GM23338 (cell line): ENCODE data around the gene HTATSF1. TPM values are rescaled to one million over a fixed set of nuclear protein-coding genes. Genes with fewer than 3 reads are reported as not detected.

Experiments
- ATAC-seq: fragments of 200-7000 bp; cut with Tn5 transposase; 3 replicates; pipeline ENCODE4 v1.9.1; 2020
- DNase-seq: peaks from one replicate; pipeline ENCODE4 v3.0.0-alpha.2; 2015; ENCODE audit warnings: low spot score
- H2AFZ ChIP-seq: fragments of 200-600 bp; sonication (generic); 2 replicates; pipeline ENCODE4 v1.8.0; 2016; ENCODE audit warnings: antibody characterized with exemption, mild to moderate bottlenecking, moderate library complexity
- H3F3A ChIP-seq: fragments of 200-600 bp; sonication (generic); replicated peaks from 2 replicates; pipeline ENCODE4 v1.8.0; 2017; ENCODE audit warnings: antibody characterized with exemption, mixed run types, low read depth
- H3K27ac ChIP-seq: fragments of 200-600 bp; sonication (generic); 2 replicates; pipeline ENCODE4 v1.6.1; 2016; ENCODE audit warnings: low read depth
- H3K27me3 ChIP-seq: fragments of 200-600 bp; sonication (generic); 2 replicates; pipeline ENCODE4 v1.8.0; 2016; ENCODE audit warnings: mild to moderate bottlenecking, mixed run types, moderate library complexity; ENCODE audit not compliant: insufficient read depth
- H3K36me3 ChIP-seq: fragments of 200-600 bp; sonication (generic); 2 replicates; pipeline ENCODE4 v1.8.0; 2016; ENCODE audit warnings: mild to moderate bottlenecking; ENCODE audit not compliant: insufficient read depth
- H3K4me1 ChIP-seq: fragments of 200-600 bp; sonication (generic); 2 replicates; pipeline ENCODE4 v1.8.0; 2016; ENCODE audit warnings: mild to moderate bottlenecking, moderate library complexity; ENCODE audit not compliant: insufficient read depth
- H3K4me2 ChIP-seq: fragments of 200-600 bp; sonication (generic); 2 replicates; pipeline ENCODE4 v1.7.1; 2017; ENCODE audit warnings: mixed run types
- H3K4me3 ChIP-seq: fragments of 200-600 bp; sonication (generic); 2 replicates; pipeline ENCODE4 v1.6.1; 2016; ENCODE audit warnings: mixed run types
- H3K79me2 ChIP-seq: fragments of 200-600 bp; sonication (generic); replicated peaks from 2 replicates; pipeline ENCODE4 v1.8.0; 2017; ENCODE audit warnings: mild to moderate bottlenecking; ENCODE audit not compliant: insufficient read depth
- H3K9me2 ChIP-seq: fragments of 200-600 bp; sonication (generic); 2 replicates; pipeline ENCODE4 v1.8.0; 2017; ENCODE audit not compliant: insufficient read depth
- H4K20me1 ChIP-seq: fragments of 200-600 bp; sonication (generic); replicated peaks from 2 replicates; pipeline ENCODE4 v1.8.0; 2017; ENCODE audit warnings: mild to moderate bottlenecking; ENCODE audit not compliant: insufficient read depth
- H3K27ac Mint-ChIP-seq: 2 replicates; pipeline ENCODE4 v1.8.0; 2020; ENCODE audit warnings: inconsistent platforms, mild to moderate bottlenecking, moderate library complexity, mixed read lengths
- H3K27me3 Mint-ChIP-seq: 3 replicates; pipeline ENCODE4 v1.8.0; 2022; ENCODE audit warnings: low read depth, mild to moderate bottlenecking, moderate library complexity, mixed read lengths, inconsistent platforms; ENCODE audit not compliant: insufficient read depth, poor library complexity
- H3K36me3 Mint-ChIP-seq: 3 replicates; pipeline ENCODE4 v1.8.0; 2021; ENCODE audit warnings: low read depth, mild to moderate bottlenecking, inconsistent platforms, moderate library complexity, mixed read lengths
- H3K4me1 Mint-ChIP-seq: 3 replicates; pipeline ENCODE4 v1.8.0; 2020; ENCODE audit warnings: mild to moderate bottlenecking, inconsistent platforms, mixed read lengths
- H3K4me3 Mint-ChIP-seq: 3 replicates; pipeline ENCODE4 v1.8.0; 2021; ENCODE audit warnings: moderate library complexity, mild to moderate bottlenecking, inconsistent platforms, mixed read lengths
- H3K9me3 Mint-ChIP-seq: 3 replicates; pipeline ENCODE4 v1.8.0; 2020; ENCODE audit warnings: moderate library complexity, mild to moderate bottlenecking, inconsistent platforms, mixed read lengths
- CTCF ChIP-seq, 2 experiments: fragments of 200-600 bp in 1 of 2; sonication (generic) in 1 of 2; conservative IDR thresholded peaks; 2 replicates each; pipeline versions ENCODE4 v1.5.1 to v1.6.1; 2016 to 2017; ENCODE audit warnings: antibody characterized with exemption in 2 of 2, low read depth in 2 of 2, mild to moderate bottlenecking in 2 of 2, moderate library complexity in 1 of 2
- EZH2 ChIP-seq: fragments of 200-600 bp; sonication (generic); IDR thresholded peaks from one replicate; pipeline ENCODE4 v1.8.0; 2017; ENCODE audit warnings: antibody characterized with exemption, mild to moderate bottlenecking, low read depth; ENCODE audit not compliant: unreplicated experiment
- EZH2phosphoT487 ChIP-seq: fragments of 200-600 bp; sonication (generic); IDR thresholded peaks from one replicate; pipeline ENCODE4 v1.8.1; 2018; ENCODE audit warnings: antibody characterized with exemption; ENCODE audit not compliant: unreplicated experiment
- JUNB ChIP-seq: IDR thresholded peaks from one replicate; pipeline ENCODE4 v1.6.1; 2016; ENCODE audit warnings: antibody characterized with exemption; ENCODE audit not compliant: unreplicated experiment
- NANOG ChIP-seq: IDR thresholded peaks from 2 replicates; pipeline ENCODE4 v1.6.1; 2016; ENCODE audit warnings: antibody characterized with exemption, borderline replicate concordance
- STAT1 ChIP-seq: IDR thresholded peaks from one replicate; pipeline ENCODE4 v1.6.1; 2016; ENCODE audit warnings: antibody characterized with exemption; ENCODE audit not compliant: unreplicated experiment
- ZNF114 ChIP-seq: fragments of 250-450 bp; sonication (Bioruptor Pico); IDR thresholded peaks from 2 replicates; pipeline ENCODE4 v1.5.0; 2020; ENCODE audit warnings: mild to moderate bottlenecking, moderate library complexity
- polyA plus RNA-seq: library from polyadenylated mRNA; unstranded; fragments of >200 nt; fragmentation: Nextera tagmentation; extraction: Ambion mirVana; gene quantifications from 2 replicates; pipeline ENCODE4 v1.2.1, GENCODE V29; 2016
- total RNA-seq: library from RNA; depleted of rRNA; stranded (reverse); fragments of >200 nt; shearing (Covaris generic); gene quantifications from 2 replicates; pipeline ENCODE4 v1.2.3, GENCODE V29; 2014
- TF ChIP-seq, protein P1 (sequence below): IDR thresholded peaks from one replicate; pipeline ENCODE4 v1.6.1; 2018; ENCODE audit warnings: antibody characterized with exemption; ENCODE audit not compliant: unreplicated experiment
- TF ChIP-seq, protein P2 (sequence below): fragments of 250-450 bp; sonication (Bioruptor Pico); IDR thresholded peaks from 2 replicates; pipeline ENCODE4 v1.5.0; 2020; ENCODE audit warnings: mild to moderate bottlenecking, moderate library complexity

HTATSF1 gene
- total and polyA plus RNA-seq, 2 experiments from 2014 or later, result 85.5 to 86.8 TPM

DNA sequence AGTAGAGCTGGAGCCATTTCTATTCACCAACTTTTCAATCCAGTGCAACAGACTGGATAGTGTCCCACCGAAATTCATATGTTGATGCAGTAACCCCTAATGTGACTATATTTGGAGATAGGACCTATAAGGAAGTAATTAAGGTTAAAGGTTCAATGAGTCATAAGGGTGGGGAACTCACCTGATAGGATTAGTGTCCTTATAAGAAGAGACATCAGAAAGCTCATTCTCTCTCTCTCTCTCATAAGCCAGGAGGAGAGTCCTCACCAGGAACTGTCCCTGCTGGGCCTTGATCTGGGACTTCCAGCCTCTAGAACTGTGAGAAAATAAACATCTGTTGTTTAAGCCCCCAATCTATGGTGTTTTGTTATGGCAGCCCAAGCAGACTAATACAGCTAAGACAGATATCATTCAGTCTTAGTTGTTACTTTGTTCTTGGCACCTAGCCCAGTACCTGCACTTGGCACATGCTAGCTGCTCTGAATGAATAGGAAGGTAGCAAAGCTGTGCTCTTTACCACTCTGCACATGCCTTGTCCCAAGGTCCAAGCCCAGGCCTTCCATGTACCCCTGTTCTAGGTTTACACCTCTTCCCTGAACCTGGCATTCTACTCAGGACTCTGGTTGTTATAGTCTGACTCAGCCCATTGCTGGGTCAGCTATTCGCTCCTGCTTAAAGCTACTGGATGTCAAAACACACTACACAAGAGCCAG lies 28.8 kb upstream of the HTATSF1 start (continued):
- TF ChIP-seq, protein P1, sequence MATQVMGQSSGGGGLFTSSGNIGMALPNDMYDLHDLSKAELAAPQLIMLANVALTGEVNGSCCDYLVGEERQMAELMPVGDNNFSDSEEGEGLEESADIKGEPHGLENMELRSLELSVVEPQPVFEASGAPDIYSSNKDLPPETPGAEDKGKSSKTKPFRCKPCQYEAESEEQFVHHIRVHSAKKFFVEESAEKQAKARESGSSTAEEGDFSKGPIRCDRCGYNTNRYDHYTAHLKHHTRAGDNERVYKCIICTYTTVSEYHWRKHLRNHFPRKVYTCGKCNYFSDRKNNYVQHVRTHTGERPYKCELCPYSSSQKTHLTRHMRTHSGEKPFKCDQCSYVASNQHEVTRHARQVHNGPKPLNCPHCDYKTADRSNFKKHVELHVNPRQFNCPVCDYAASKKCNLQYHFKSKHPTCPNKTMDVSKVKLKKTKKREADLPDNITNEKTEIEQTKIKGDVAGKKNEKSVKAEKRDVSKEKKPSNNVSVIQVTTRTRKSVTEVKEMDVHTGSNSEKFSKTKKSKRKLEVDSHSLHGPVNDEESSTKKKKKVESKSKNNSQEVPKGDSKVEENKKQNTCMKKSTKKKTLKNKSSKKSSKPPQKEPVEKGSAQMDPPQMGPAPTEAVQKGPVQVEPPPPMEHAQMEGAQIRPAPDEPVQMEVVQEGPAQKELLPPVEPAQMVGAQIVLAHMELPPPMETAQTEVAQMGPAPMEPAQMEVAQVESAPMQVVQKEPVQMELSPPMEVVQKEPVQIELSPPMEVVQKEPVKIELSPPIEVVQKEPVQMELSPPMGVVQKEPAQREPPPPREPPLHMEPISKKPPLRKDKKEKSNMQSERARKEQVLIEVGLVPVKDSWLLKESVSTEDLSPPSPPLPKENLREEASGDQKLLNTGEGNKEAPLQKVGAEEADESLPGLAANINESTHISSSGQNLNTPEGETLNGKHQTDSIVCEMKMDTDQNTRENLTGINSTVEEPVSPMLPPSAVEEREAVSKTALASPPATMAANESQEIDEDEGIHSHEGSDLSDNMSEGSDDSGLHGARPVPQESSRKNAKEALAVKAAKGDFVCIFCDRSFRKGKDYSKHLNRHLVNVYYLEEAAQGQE, result no peak

- H4K20me1 ChIP-seq, result no peaks in the 10 kb centered on the region
- DNase-seq (no peak), ATAC-seq (no peak)
- H3K4me3 ChIP-seq, result no peak overlapping the region
- H3K9me2 ChIP-seq, result no peaks in the 10 kb centered on the region
- Mint-ChIP-seq H3K27me3 (peaks cover 2% of the 10 kb centered on the region), H3K36me3 (no peaks in the 10 kb centered on the region), H3K4me1 (no peaks in the 10 kb centered on the region), H3K9me3 (no peaks in the 10 kb centered on the region), H3K4me3 (no peak overlapping the region), H3K27ac (no peak overlapping the region)
- no peak overlapping the region for H3K4me2 ChIP-seq
- no peak overlapping the region for H2AFZ ChIP-seq
- H3K27ac ChIP-seq, result no peak overlapping the region
- no peaks in the 10 kb centered on the region for H3K79me2 ChIP-seq
- no peaks in the 10 kb centered on the region for H3K36me3 ChIP-seq
- H3K27me3 ChIP-seq, result no peaks in the 10 kb centered on the region
- no peaks in the 10 kb centered on the region for H3K4me1 ChIP-seq
- H3F3A ChIP-seq, result no peaks in the 10 kb centered on the region
- no peak for TF ChIP-seq STAT1
- TF ChIP-seq EZH2, result no peak
- TF ChIP-seq, protein P2, sequence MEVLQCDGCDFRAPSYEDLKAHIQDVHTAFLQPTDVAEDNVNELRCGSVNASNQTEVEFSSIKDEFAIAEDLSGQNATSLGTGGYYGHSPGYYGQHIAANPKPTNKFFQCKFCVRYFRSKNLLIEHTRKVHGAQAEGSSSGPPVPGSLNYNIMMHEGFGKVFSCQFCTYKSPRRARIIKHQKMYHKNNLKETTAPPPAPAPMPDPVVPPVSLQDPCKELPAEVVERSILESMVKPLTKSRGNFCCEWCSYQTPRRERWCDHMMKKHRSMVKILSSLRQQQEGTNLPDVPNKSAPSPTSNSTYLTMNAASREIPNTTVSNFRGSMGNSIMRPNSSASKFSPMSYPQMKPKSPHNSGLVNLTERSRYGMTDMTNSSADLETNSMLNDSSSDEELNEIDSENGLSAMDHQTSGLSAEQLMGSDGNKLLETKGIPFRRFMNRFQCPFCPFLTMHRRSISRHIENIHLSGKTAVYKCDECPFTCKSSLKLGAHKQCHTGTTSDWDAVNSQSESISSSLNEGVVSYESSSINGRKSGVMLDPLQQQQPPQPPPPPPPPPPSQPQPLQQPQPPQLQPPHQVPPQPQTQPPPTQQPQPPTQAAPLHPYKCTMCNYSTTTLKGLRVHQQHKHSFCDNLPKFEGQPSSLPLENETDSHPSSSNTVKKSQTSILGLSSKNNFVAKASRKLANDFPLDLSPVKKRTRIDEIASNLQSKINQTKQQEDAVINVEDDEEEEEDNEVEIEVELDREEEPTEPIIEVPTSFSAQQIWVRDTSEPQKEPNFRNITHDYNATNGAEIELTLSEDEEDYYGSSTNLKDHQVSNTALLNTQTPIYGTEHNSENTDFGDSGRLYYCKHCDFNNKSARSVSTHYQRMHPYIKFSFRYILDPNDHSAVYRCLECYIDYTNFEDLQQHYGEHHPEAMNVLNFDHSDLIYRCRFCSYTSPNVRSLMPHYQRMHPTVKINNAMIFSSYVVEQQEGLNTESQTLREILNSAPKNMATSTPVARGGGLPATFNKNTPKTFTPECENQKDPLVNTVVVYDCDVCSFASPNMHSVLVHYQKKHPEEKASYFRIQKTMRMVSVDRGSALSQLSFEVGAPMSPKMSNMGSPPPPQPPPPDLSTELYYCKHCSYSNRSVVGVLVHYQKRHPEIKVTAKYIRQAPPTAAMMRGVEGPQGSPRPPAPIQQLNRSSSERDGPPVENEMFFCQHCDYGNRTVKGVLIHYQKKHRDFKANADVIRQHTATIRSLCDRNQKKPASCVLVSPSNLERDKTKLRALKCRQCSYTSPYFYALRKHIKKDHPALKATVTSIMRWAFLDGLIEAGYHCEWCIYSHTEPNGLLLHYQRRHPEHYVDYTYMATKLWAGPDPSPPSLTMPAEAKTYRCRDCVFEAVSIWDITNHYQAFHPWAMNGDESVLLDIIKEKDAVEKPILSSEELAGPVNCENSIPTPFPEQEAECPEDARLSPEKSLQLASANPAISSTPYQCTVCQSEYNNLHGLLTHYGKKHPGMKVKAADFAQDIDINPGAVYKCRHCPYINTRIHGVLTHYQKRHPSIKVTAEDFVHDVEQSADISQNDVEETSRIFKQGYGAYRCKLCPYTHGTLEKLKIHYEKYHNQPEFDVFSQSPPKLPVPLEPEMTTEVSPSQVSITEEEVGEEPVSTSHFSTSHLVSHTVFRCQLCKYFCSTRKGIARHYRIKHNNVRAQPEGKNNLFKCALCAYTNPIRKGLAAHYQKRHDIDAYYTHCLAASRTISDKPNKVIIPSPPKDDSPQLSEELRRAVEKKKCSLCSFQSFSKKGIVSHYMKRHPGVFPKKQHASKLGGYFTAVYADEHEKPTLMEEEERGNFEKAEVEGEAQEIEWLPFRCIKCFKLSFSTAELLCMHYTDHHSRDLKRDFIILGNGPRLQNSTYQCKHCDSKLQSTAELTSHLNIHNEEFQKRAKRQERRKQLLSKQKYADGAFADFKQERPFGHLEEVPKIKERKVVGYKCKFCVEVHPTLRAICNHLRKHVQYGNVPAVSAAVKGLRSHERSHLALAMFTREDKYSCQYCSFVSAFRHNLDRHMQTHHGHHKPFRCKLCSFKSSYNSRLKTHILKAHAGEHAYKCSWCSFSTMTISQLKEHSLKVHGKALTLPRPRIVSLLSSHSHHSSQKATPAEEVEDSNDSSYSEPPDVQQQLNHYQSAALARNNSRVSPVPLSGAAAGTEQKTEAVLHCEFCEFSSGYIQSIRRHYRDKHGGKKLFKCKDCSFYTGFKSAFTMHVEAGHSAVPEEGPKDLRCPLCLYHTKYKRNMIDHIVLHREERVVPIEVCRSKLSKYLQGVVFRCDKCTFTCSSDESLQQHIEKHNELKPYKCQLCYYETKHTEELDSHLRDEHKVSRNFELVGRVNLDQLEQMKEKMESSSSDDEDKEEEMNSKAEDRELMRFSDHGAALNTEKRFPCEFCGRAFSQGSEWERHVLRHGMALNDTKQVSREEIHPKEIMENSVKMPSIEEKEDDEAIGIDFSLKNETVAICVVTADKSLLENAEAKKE (CRISPR knock-in tag), result no peak
- no peak for TF ChIP-seq JUNB
- no peak for TF ChIP-seq ZNF114 (CRISPR knock-in tag)
- TF ChIP-seq EZH2phosphoT487, result no peak
- TF ChIP-seq CTCF (conservative IDR thresholded peaks at IDR 0.05; ENCODE audit: low read depth in 2 of 2), result no peak
- no peak for TF ChIP-seq NANOG
- TF ChIP-seq, protein P1, result no peak
Observed at GRCh38 chrX:136473663-136474062, 23.7 kb upstream of the HTATSF1 start.
